Right lobe of liver (tissue), 4 donors: Measurements from ENCODE around the gene FUBP3.

Experiments
- CTCF ChIP-seq, 4 donors: fragments of 200-600 bp in 3 of 4; fragments of 450-650 bp in 1 of 4; IDR thresholded peaks; one replicate each; pipeline versions ENCODE4 v1.5.1 to v1.8.0; 2016 to 2022; ENCODE audit warnings: antibody characterized with exemption in 4 of 4, mild to moderate bottlenecking in 2 of 4
- POLR2A ChIP-seq: fragments of 450-650 bp; IDR thresholded peaks from one replicate; pipeline ENCODE4 v1.6.1; 2017; ENCODE audit warnings: antibody characterized with exemption, mild to moderate bottlenecking
- donor health status: DM: no; HTN: no; CAD: no.
- donor health status: DM: no; HTN: no; CAD: no.
- donor health status: DM: no; HTN: yes; CAD: no.

- TF ChIP-seq CTCF (IDR thresholded peaks at IDR 0.05) (no peak), POLR2A (no peak)
These were observed 81.5 kb downstream of the FUBP3 start for GRCh38 chr9:130660683-130661450.
